ENCODE results near the gene DUSP5.

Gene DUSP5

DNA sequence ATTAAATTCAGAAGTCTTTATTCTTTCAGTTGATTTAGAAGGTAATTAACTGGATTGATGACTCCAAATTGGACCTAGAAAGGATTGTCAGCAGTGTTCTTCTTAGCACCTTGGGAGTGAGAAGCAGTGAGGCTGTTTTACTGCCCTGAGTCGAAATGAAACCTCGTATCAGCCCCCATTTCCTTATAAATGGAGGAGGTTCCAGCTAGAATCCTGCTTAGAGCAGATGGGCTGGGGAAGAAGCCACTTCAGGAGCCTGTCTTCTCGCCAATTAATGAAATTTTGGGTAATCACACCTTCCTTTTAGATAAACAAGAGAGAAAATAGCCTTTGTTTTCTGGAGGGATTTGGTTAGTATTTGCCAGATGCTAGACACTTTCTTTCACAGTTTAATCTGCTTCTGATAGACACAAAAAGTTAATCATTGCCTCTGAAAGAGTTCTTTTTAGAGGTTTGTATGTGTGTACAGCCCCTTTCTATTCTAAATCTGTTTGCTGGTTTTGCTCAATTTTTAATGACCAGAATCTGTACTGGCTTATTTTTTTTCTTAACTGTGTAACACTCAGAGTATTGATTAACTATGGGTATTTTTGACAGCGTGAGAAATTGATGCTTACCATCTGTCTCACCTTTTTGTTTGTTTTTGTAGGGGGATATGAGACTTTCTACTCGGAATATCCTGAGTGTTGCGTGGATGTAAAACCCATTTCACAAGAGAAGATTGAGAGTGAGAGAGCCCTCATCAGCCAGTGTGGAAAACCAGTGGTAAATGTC, 4.6 kb downstream of the DUSP5 start:
- no peak for DNase-seq

DNA sequence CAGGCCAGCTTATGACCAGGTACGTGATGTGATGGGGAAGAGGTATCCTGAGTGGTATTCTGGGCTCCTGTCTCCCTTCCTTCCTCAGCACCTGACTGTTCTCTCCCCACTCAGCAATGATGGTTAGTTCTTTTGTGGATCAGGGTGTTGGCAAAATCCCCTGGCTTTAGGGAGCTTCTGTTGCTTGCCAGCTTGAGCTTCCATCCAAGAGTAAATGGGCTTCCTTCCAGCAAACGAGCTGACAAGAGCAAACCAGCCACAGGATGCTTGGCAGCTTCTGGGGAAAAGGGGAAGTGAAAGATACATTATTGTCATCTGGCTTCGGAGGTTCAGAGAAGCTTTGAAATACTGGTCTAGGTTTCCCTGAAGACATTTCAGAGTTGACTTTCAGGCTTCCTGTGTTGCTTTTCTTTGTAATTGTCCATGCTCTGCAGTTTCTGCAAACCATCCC, 5.2 kb downstream of the DUSP5 start:
- DNase-seq = no peak

DNA sequence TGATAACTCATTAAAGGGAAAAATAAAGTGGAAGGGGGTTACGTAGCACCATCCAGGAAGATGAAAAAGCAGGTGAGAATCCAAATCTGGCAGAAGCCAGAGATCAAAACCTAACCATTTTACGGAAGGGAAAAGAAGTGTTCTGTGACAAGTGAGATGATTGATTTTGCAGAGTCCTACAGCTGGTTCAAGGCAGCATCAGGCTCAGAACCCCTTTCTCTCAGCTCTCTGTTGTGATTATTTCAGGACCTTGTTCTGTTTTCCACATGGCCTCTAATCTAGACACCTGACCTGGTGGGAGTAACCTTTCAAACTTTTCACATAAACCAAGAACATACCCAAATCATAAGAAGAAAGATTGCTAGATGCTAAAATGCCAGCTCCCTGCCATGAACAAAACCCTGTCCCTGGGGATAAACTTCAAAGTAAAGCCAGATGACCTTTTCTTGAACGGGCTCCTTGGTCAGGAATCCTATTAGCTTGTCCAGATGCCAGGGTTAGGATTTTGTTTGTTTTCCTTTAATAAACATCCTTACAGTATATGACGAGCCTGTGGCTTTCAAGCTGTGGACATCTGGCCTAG, 5.9 kb downstream of the DUSP5 start:
- DNase-seq = no peak

DNA sequence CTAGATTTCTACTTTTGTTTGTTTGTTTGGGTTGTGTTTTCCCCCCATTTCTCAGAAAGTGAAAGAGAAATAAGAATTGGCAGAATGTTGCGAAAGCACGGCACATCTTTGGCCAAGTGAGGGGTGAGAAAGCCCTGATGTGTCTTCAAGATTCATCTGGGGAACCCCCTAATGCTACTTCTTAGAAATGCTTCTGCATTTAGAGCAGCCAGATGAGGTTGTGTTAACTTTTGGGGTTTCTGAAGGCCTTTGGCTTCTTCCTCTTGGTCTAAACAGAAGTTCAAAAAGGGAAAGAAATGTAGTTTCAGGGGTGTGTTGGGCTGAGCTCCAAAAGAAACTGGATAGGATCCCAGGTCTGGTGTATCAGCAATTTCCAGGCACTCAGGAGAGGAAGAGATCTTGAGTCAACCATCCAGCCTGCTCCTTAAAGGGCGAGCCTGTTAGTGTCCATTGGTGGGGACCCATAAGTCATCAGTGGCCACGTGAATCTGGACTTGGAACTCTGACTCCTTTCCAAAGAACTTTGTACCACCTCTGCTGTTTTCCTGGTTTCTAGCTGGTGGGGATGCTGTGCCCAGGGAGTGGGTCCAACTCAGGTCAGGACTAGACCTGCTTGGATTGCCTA, 6.5 kb downstream of the DUSP5 start:
- DNase-seq = no peak

DNA sequence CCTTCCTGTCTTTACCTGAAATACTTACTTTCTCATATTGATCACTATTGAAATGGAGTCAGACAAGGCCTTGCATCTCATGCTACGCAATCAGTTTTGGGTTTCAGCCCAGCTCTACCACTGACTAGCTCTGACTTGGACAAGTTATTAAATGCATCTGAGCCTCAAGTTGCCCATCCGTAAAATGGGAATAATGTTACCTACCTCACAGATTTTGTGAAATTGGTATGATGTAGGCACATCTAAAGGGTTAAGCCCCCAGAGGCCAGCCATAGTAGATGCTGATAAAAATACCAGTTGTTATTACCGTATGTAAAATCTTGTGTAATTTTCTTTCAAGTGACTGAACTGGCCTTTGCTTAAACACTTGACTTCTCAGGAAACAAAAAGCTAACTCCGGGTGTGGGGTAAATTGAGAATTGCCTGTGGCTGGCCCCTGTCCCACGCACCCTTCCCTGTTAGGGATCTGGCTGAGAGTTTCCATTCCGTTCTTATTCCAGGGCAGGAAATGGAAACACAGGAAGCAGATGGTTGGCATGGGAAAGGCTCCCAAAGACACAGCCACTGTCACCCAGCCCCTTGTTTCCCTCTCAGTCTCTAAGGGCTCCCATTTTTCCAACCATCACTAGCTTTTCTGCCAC, 7.5 kb downstream of the DUSP5 start:
- no peak for DNase-seq

DNA sequence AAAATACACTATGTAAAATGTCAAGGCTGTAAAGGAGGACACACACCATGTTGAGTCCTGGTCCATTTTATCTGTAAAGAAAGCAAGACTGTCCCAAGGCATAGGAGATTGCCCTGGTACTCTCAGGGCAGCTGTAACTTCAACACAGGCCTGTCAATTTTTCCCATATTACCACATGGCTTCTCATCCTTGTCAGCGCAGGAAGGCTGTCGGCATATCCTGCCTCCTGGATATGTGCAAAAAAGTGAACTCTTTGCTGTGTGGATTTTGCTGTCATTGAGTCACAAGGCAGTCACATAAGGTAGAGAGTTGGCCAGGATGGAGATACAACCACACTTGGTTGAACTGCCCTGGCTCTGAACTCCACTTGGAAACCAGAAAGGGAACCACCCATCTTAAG, 8.7 kb downstream of the DUSP5 start:
- no peak for DNase-seq

DNA sequence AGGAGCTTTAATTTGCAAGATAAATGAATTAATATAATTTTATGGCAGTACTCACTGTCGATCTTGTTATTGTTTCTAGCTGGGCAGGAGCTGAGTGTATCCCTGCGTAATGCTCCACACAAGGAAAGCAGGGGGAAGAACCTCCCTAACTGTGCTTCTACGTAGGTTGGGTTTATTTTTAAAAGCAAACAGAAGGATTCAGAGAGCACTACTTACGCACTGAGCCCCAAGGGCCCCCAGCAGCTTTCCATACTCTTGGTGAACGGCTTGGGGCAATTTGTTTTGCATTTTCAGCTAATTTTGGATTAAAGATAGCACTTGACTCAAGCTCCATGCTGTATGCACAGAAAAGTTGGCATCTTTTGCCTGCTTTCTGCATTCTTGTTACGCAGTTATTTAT, 9.6 kb downstream of the DUSP5 start:
- no peak for DNase-seq

DNA sequence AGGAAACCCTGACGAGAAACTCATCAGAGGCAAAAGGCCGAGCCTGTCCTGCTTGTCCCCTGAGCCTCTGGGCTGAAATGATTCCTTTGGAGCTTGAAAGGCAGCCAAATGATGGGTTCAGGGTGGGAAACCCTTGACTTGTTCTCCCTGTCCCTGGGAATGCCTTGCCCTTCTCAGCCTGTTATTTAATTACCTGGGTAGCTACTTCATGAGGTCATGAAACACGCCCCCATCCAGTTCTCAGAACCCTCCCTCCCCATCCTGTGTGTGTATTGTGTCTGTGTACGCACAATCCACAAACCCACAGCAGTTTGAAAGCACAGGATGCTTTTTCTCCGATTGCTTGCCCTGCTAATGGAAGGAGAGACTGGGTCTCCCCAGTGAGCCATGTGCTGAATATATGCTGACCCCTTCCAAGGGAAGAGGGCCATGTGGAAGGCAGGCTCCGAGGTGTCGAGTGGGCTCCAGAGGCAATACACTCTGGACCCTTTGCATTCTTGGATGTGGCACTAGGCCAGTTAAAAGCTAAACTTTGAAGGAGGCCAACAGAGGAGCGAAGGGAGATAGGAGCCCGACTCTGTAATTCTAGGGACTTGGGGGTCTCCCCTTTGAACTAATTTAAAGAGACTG, 10.6 kb downstream of the DUSP5 start:
- DNase-seq = no peak

DNA sequence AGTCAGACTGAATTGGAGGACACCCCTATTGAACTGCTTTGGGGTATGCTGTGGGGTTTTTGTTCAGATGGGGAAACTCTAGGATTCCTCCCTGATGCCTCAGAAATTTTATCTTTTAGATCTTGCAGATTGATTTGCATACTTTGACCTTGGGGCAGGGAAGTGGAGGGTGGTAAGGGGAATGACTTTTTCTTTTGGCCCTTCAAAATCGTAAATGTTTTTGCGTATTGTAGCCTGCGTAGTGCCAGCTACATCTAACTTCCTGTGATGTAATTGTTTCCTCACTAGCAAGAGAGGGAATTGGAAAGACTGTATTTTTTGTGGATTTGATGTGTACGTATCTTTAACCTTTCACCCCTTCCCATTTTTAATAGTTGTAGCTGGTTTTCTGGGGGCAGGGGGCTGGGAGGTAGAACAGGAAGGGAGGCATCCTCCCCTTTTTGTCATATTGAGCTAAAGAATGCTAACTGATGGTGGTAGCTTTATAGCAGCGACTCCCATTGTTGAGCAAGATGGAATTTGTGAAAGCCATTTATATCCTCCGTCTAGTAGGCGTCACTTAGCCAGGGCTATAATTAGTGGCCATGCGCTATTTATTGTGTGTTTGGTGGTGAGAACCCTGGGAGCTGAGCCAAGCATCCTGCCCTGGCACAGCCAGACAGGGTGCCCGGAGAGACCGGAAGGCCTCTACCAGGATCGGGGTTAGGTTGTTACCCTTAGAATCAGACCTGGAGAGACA, 11.3 kb downstream of the DUSP5 start:
- DNase-seq = no peak

DNA sequence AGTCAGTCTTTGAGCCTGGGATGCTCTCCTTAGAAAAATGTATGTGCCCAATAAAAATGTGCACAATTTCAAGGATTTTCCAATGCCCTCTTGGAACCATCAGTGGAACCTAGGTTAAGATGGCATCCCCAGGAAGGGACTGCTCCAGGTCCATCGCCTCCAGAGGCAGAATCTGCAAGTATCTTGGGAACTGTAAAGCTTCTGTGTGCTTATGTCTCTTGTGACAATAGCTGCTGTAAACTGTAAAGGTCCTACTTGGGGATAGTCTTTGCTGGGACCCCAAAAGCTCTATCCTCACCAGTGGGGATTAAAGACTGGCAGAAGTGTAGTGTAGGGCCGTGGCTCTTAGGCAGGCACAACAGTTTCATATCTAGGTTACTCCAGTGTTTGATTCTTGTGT, 11.9 kb downstream of the DUSP5 start:
- DNase-seq = no peak

DNA sequence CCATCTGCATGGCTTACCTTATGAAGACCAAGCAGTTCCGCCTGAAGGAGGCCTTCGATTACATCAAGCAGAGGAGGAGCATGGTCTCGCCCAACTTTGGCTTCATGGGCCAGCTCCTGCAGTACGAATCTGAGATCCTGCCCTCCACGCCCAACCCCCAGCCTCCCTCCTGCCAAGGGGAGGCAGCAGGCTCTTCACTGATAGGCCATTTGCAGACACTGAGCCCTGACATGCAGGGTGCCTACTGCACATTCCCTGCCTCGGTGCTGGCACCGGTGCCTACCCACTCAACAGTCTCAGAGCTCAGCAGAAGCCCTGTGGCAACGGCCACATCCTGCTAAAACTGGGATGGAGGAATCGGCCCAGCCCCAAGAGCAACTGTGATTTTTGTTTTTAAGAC, 12.4 kb downstream of the DUSP5 start:
- no peak for DNase-seq

DNA sequence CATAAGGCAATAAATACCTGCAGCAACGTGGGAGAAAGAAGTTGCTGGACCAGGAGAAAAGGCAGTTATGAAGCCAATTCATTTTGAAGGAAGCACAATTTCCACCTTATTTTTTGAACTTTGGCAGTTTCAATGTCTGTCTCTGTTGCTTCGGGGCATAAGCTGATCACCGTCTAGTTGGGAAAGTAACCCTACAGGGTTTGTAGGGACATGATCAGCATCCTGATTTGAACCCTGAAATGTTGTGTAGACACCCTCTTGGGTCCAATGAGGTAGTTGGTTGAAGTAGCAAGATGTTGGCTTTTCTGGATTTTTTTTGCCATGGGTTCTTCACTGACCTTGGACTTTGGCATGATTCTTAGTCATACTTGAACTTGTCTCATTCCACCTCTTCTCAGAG, 13.0 kb downstream of the DUSP5 start:
- DNase-seq = no peak

DNA sequence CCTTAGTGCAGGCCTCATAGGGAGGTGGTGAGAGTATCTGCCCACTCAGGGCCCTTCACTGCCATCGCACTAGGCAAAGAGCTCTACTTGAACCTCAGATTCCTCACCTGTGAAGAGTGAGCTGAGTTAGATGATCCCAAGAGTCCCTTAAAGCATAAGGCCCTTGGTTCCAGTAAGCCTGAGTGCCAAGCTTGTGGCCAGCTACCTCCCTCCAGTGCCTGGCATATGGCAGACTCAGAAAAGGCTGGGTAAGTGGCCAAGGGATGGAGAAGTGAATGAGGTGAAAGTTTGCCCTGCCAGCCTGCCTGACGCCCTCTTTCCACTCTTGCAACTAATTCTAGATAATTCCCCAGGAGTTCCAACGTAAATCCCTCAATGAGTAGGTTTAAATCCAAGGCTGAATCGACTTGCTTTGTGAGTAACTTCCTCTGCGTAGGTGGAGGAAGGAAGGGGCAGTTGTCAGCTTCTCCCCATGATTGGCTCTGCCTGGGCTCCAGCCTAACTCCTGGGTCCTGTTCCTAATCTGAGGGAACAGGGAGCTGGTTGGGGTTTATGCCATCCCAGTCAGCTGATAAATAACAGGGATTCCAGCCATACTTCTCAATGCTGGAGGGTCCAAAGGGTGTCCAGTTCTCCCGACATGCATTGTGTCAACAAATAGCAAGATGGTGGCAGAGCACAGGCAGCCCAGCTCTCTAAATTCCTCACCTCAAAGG, 14.2 kb downstream of the DUSP5 start:
- DNase-seq = no peak

DNA sequence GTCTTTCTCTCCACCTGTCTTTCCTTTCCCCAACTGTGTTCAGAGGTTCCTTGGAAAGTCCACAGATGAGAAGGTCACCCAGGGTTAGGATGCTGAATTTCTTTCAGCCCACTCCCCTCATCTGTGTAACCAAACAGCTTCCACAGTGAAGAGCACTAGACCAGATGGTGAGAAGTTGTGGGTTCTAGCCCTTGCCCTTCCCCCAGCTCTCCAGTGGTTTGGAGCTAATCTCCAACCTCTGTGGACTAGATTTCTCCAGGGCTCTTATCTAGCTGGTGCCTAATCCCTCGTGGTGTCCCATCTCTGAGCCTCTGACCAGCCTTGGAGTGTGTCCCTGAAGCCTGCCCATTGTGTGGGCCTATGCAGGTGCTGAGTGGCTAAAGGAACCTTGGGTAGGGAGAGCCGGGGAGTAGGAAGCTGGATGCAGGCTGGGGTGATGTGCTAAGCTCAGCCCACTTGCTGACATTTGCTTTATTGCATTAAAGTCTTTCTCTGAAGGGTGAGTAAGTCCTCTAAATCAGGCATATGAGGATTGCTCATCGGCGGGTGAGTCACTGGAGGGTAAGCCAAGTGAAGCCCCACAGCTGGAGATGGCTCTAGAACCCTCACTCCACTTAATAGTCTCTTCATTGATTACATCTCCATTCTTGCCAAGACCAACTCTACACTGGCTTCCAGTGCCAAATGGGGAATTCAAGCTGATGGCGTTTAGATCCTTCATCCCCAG, 14.9 kb downstream of the DUSP5 start:
- DNase-seq = no peak

DNA sequence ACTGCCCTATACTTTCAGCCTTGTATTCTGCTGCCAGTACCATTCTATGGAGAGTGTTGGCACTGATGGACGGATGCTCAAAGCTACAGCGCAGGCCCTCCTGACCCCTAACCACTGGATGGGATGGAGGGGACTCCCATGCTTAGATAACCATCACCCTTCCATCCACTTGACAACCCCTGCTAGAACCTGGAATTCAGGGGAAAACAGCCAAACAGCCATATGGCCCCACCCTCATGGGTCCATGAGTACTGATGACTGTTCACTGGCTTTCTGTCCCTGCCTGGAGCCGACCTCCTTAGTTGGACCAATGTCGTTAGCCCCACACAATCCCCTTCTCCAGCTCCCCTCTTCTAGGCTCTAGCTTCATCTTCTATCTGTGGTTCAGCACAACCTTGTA, 16.2 kb downstream of the DUSP5 start:
- DNase-seq = no peak

DNA sequence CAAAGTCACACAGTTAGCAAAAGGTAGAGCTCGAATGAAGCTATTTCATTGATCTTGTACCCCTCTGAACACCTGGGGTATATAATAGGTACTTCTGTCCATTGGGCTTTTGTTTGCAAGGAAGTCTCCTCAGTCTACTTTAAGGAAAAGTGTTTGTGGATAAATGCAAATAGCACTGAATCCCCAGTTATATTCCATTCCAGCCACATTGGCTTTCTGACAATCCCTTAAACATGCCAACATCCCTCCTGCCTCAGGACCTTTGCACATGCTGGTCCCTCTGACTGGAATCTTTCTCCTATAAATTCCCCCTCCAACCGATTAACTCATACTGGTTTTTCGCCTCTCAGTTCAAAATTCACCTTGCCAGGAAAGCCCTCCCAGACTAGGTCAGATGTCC, 17.1 kb downstream of the DUSP5 start:
- no peak for DNase-seq

DNA sequence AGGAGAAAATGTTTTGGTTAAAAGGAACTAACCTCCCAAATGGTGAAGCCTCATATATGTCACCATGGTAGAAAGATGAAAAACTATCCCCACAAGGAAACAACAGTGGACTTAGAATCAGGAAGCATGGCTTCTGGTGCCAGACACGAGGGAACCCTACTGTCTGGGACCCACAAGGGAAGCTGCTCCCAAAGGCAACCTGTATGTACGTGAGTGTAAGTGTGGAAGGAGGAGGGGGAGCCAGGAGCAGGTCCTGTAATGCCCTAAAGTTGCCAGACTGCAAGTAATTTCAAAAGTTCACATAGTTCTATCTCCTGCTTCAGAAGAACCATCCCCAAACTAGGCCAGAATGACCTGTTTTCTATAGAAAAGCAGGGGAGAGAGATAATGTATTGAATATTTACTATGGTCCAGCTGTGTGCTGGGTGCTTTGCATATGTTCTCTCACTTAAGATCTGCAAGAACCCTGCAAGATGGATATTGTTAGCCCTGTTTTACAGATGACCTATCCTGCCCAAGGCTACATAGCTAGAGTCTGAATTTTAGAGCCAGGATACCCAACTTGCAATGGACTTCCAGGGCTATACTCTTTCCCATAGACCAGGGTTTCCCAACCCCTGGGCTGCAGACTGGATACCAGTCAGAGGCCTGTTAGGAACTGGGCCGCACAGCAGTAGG, 19.2 kb downstream of the DUSP5 start:
- DNase-seq = no peak

DNA sequence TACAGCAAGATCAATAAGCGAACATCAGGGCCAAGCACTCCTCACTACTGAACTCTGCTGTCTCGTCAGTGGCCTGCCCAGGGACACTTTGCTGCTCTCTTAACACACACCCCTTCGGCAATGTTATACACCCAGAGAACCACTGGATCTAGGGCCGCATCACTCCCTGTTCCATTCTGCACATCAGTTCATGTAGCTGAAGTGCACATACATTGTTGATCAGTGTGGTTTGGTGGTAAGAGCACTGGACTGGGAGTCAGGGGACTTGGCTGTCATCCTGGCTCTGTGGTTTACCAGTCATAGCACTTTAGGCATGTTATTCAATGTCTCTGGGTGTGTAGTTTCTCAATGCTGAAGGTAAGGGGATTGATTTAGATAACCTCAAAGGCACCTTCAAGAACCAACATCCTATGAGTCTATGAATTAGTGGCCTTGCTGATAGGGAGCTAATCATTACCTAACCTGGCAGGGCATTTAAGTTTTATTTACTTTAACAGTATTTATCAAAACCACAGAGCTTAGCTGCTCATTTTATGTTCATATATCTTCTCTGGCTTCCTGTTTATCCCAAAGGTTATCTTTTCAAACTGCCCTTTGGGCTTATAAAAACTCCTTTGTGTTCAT, 24.8 kb downstream of the DUSP5 start:
- DNase-seq = no peak

DNA sequence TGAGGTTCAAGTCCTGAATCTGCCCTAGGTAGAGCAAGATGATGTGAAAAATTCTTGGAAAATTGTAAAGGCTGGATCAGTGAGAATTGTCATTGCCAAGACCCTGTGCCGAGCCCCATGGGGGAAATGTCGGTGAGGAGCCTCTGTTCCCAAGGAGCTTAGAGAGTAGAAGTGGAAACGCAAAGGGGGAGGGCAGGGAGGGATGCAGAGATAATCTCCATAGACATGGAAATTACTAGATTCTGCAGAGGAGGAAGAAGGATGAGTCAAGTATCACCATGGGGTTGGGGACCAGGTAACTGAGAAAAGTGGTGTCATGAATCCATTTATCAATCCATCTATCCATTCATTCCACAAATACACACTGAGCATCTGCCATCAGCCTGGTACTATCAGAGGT, 26.0 kb downstream of the DUSP5 start:
- DNase-seq = no peak

DNA sequence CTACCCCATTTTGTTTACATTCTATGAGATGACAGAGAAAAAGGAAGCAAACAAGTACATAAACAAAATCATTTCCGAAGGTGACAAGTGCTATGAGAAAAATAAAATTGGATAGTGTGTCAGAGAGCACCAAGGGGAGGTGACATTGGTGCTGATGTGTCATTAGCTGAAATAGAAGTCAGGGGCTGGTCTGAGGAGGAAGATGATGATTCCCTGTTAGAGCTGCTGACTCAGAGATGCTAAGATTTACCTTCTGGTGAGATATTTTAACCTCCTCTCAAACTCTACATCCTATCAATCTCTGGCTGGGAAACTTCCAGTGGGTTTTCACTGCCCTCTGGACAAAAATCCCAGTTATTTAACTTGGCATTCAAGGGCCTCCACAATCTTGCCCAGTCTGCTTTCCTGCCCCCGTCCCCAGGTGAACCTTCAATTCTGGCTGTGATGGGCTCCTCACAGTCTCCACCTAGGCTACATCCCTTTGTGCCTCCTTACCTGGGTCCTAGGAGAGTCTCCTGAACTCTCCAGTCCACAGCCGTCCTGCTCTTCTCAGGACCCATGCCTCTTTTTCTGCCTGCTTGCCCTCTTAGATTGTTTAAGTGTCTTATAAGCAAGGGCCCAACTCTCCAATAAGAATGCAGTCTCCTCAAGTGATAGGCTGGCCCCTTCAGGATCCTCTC, 26.6 kb downstream of the DUSP5 start:
- DNase-seq = no peak

Measured in NCI-H187 (cell line).